Adrenal gland (tissue), 5 donors: ENCODE results near the gene RPP30.

Experiments used
- CTCF ChIP-seq, 6 experiments: fragments of 450-650 bp in 4 of 6; fragments of 200-600 bp in 2 of 6; sonication (generic) in 1 of 6; IDR thresholded peaks; 1 replicate in 5 of 6; 2 replicates in 1 of 6; pipeline versions ENCODE4 v1.5.1 to v1.8.0; 2016 to 2021; ENCODE audit warnings: antibody characterized with exemption in 6 of 6, mild to moderate bottlenecking in 2 of 6, moderate library complexity in 1 of 6
- POLR2A ChIP-seq, 2 donors: fragments of 450-650 bp; IDR thresholded peaks; one replicate each; pipeline ENCODE4 v1.6.1; 2017; ENCODE audit warnings: antibody characterized with exemption in 2 of 2, mild to moderate bottlenecking in 2 of 2, moderate library complexity in 1 of 2
- donor health status: DM: no; HTN: no; CAD: no.

GRCh38 chr10:90888387-90888786, 16.6 kb downstream of the RPP30 start:
- no peak for TF ChIP-seq CTCF (IDR thresholded peaks at IDR 0.05)
- no peak for TF ChIP-seq POLR2A (IDR thresholded peaks at IDR 0.05)
